ENCODE results near the gene HRK.

GRCh38 chr12:116818948-116819832 is 62.1 kb downstream of the HRK start:
- TF ChIP-seq CTCF (IDR thresholded peaks at IDR 0.05) (no peak), REST (IDR thresholded peaks at IDR 0.05; ENCODE audit: insufficient read depth in 1 of 2, low read depth in 2 of 2, low read length in 1 of 2) (no peak)
